Activated CD8-positive, alpha-beta T cell treated with anti-CD3 and anti-CD28 coated beads for 36 hours (primary cell): ENCODE results near the gene FOXP1. TPM values are rescaled to one million over a fixed set of nuclear protein-coding genes. Genes with fewer than 3 reads are reported as not detected.

Source experiments
- ATAC-seq: fragments of 200-7000 bp; cut with Tn5 transposase; one replicate; pipeline ENCODE4 v1.10.0; 2021; ENCODE audit warnings: mild to moderate bottlenecking, moderate library complexity
- CTCF ChIA-PET: fragments of 350-600 bp; sonication (Branson Sonifier 250); formaldehyde crosslinking; loops from one replicate; lab custom pipeline; 2021; ENCODE audit warnings: antibody characterized with exemption; lab: Charles Lee
- POLR2A ChIA-PET: fragments of 350-600 bp; sonication (Branson Sonifier 250); formaldehyde crosslinking; loops from one replicate; lab custom pipeline; 2021; ENCODE audit warnings: antibody characterized with exemption; lab: Charles Lee
- DNase-seq: peaks from one replicate; pipeline ENCODE4 v3.0.0-alpha.2; 2020
- H3K27ac Mint-ChIP-seq: one replicate; pipeline ENCODE4 v1.8.0; 2021; ENCODE audit warnings: mild to moderate bottlenecking, mixed read lengths
- H3K27me3 Mint-ChIP-seq: one replicate; pipeline ENCODE4 v1.8.0; 2021; ENCODE audit warnings: mixed read lengths
- H3K36me3 Mint-ChIP-seq: one replicate; pipeline ENCODE4 v1.8.0; 2021; ENCODE audit warnings: low read depth, mixed read lengths
- H3K4me1 Mint-ChIP-seq: one replicate; pipeline ENCODE4 v1.8.0; 2021; ENCODE audit warnings: low read depth, mixed read lengths
- H3K4me3 Mint-ChIP-seq: one replicate; pipeline ENCODE4 v1.8.0; 2021; ENCODE audit warnings: mild to moderate bottlenecking, moderate library complexity, mixed read lengths
- H3K9me3 Mint-ChIP-seq: one replicate; pipeline ENCODE4 v1.8.0; 2021; ENCODE audit warnings: mixed read lengths
- intact Hi-C: fragments of 100-400 bp; cut with micrococcal nuclease; formaldehyde crosslinking; loops from one replicate; pipeline ENCODE4 v1.10.0; 2022
- total RNA-seq, 2 experiments: library from RNA; stranded (reverse); gene quantifications; one replicate each; pipeline ENCODE4 v1.2.3, GENCODE V29; 2021
- TF ChIP-seq, protein P1 (sequence below): fragments of 200-600 bp; IDR thresholded peaks from one replicate; pipeline ENCODE4 v1.8.0; 2022; ENCODE audit warnings: antibody characterized with exemption, mild to moderate bottlenecking

Gene FOXP1
- total RNA-seq, 2 experiments from 2014 or later: 145 to 153 TPM

DNA sequence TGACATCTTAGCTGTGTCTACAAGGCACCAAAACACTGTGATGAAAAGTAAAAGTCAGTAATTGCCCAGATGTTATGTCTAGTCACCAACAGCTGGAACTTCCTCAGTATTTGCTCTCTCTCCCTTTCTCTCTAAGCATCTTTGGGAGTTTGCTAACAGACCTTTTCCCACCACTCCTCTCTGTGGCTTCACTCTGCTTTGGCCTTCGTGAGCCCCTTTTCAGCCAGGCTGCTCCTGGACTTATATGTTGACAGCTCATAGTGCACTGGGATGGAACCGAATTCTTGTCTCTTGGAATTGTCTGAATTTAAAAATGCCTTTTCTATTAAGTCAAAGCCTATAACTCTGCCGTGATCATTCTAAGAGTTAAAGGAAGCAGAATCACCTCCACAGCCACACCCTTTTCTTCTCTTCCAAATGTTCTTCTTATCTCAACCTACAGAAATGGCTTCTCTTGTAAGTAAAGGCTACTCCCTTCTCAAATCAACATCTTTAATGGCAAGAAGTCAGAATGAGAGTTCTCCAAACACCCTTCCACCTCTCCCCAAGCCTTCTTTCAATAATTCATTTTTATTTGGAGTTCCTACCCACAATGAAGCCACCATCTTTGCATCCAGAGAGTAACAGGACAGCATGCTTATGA, 17.2 kb upstream of the FOXP1 start:
- H3K9me3 Mint-ChIP-seq: no peaks in the 10 kb centered on the region
- no peak overlapping the region for H3K27ac Mint-ChIP-seq
- ATAC-seq (no peak), DNase-seq (no peak)
- H3K4me1 Mint-ChIP-seq: peaks cover 20% of the 10 kb centered on the region
- CTCF ChIA-PET: interaction anchor here (1.3 to 2.0 kb wide), 2 partner anchors 14 to 16 kb away, joined by 3 to 8 read pairs; no protein-coding TSS in a partner anchor
- no peaks in the 10 kb centered on the region for H3K27me3 Mint-ChIP-seq
- H3K36me3 Mint-ChIP-seq: peaks cover 3% of the 10 kb centered on the region
- POLR2A ChIA-PET: interaction anchor here (1.4 kb wide), 1 partner anchor 15 kb away, joined by 4 read pairs; no protein-coding TSS in a partner anchor
- TF ChIP-seq, protein P1, sequence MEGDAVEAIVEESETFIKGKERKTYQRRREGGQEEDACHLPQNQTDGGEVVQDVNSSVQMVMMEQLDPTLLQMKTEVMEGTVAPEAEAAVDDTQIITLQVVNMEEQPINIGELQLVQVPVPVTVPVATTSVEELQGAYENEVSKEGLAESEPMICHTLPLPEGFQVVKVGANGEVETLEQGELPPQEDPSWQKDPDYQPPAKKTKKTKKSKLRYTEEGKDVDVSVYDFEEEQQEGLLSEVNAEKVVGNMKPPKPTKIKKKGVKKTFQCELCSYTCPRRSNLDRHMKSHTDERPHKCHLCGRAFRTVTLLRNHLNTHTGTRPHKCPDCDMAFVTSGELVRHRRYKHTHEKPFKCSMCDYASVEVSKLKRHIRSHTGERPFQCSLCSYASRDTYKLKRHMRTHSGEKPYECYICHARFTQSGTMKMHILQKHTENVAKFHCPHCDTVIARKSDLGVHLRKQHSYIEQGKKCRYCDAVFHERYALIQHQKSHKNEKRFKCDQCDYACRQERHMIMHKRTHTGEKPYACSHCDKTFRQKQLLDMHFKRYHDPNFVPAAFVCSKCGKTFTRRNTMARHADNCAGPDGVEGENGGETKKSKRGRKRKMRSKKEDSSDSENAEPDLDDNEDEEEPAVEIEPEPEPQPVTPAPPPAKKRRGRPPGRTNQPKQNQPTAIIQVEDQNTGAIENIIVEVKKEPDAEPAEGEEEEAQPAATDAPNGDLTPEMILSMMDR: no peak
- no peak overlapping the region for H3K4me3 Mint-ChIP-seq
- intact Hi-C loops: no loop called here

DNA sequence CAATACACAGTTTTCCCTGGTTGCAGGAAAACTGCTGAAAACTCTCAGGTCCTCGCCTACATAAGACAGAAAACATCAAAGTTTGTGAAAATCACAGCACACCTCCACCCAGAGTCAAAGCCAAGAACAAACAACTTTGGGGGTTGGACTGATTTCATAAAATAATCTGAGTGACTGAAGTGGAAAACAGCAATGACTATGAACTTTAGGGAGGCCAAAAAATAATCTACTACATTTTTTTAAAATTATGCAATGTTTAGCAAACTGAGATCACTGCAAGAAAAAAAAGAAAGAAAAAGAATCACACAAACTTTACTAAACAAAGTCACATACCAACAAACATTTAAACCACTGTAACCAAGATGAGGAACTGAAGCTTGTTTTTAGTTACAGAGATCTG, 15.9 kb upstream of the FOXP1 start:
- Mint-ChIP-seq H3K9me3 (peaks cover 3% of the 10 kb centered on the region), H3K27me3 (no peaks in the 10 kb centered on the region), H3K4me1 (peaks cover 20% of the 10 kb centered on the region), H3K4me3 (no peak overlapping the region), H3K36me3 (peaks cover 3% of the 10 kb centered on the region), H3K27ac (no peak overlapping the region)
- ChIA-PET POLR2A (interaction anchor here (0.6 kb wide), 1 partner anchor 21 kb away, joined by 3 read pairs; no protein-coding TSS in a partner anchor), CTCF (interaction anchor here (1.3 to 2.0 kb wide), 2 partner anchors 12 to 14 kb away, joined by 3 to 8 read pairs; no protein-coding TSS in a partner anchor)
- intact Hi-C loops: no loop called here
- DNase-seq (no peak), ATAC-seq (no peak)
- TF ChIP-seq, protein P1: no peak

- H3K36me3 Mint-ChIP-seq: peaks cover 3% of the 10 kb centered on the region
- ChIA-PET POLR2A (no interaction called here), CTCF (interaction anchor here (1.0 to 1.4 kb wide), 2 partner anchors 17 to 55 kb away, joined by 3 to 4 read pairs; no protein-coding TSS in a partner anchor)
- intact Hi-C loops: no loop called here
- DNase-seq (no peak), ATAC-seq (no peak)
- no peak overlapping the region for H3K27ac Mint-ChIP-seq
- no peaks in the 10 kb centered on the region for H3K27me3 Mint-ChIP-seq
- H3K4me3 Mint-ChIP-seq: no peak overlapping the region
- TF ChIP-seq, protein P1: no peak
- H3K9me3 Mint-ChIP-seq: peaks cover 3% of the 10 kb centered on the region
- H3K4me1 Mint-ChIP-seq: peaks cover 20% of the 10 kb centered on the region
Observed at GRCh38 chr3:71598292-71598691, 14.8 kb upstream of the FOXP1 start.

DNA sequence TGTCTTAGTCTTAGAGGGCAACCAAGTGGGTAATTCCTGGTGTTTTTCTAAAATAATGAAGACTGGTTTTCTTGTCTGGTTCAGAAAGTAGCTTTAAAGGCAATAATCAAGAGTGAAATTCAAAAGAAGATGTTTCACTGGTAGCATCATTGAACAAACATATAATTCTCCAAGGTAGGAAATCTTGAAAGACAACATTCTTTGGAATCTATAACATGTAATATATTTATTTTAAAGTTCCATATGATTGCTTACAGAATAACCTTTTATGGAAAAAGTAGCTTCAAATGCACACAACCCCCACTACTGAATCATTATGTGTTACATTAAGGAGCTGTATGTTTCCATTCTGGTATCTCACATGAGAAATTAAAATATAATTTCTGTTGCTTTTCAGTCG, 13.8 kb upstream of the FOXP1 start:
- intact Hi-C loops: no loop called here
- Mint-ChIP-seq H3K4me1 (peaks cover 20% of the 10 kb centered on the region), H3K4me3 (no peak overlapping the region), H3K9me3 (peaks cover 3% of the 10 kb centered on the region), H3K27ac (no peak overlapping the region), H3K36me3 (peaks cover 2% of the 10 kb centered on the region), H3K27me3 (no peaks in the 10 kb centered on the region)
- ChIA-PET POLR2A (no interaction called here), CTCF (interaction anchor here (1.0 to 1.4 kb wide), 3 partner anchors 10 to 56 kb away, joined by 3 to 4 read pairs (median 3); no protein-coding TSS in a partner anchor)
- TF ChIP-seq, protein P1: no peak
- DNase-seq (no peak), ATAC-seq (no peak)

DNA sequence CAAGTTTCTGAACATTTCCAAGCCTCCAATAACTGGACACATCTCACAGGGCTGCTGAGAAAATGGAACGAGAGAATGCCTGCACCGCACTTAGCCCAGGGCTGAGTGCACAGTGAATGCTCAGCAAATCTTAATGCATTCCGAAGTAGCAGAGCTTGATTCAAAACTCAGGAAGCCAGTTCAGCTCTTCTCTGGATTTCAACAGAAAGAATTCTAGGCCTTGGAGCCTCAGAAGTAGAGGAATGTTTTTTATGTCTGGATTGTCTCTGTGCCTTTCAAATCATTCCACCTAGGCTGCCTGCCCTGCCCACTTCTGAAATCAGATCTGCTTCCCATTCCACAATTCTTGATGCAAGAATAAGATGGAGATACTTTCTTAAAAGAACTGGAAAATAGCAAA, 9.6 kb upstream of the FOXP1 start:
- intact Hi-C loops: no loop called here
- Mint-ChIP-seq H3K27ac (no peak overlapping the region), H3K9me3 (peaks cover 3% of the 10 kb centered on the region), H3K4me1 (peaks cover 23% of the 10 kb centered on the region), H3K27me3 (no peaks in the 10 kb centered on the region), H3K36me3 (peaks cover 1% of the 10 kb centered on the region), H3K4me3 (no peak overlapping the region)
- TF ChIP-seq, protein P1: no peak
- ATAC-seq (no peak), DNase-seq (no peak)
- ChIA-PET POLR2A (no interaction called here), CTCF (interaction anchor here (1.2 kb wide), 1 partner anchor 88 kb away, joined by 4 read pairs; no protein-coding TSS in a partner anchor)
